Muscle layer of colon (tissue), 2 donors: ENCODE measurements around the gene MLIP.

Source experiments
- H3K27ac ChIP-seq: one replicate; pipeline ENCODE4 v1.7.0; 2013; ENCODE audit warnings: low read depth, mild to moderate bottlenecking, low read length, moderate library complexity
- H3K27me3 ChIP-seq, 2 donors: one replicate each; pipeline ENCODE4 v1.7.0; 2013; ENCODE audit warnings: low read length in 2 of 2, mild to moderate bottlenecking in 2 of 2; ENCODE audit not compliant: insufficient read depth in 2 of 2, control insufficient read depth in 1 of 2
- H3K36me3 ChIP-seq: one replicate; pipeline ENCODE4 v1.7.0; 2013; ENCODE audit warnings: mild to moderate bottlenecking, low read length; ENCODE audit not compliant: insufficient read depth
- H3K4me1 ChIP-seq: one replicate; pipeline ENCODE4 v1.7.0; 2013; ENCODE audit warnings: mild to moderate bottlenecking, low read length; ENCODE audit not compliant: insufficient read depth
- H3K4me3 ChIP-seq, 2 donors: one replicate each; pipeline ENCODE4 v1.7.0; 2013; ENCODE audit warnings: low read length in 2 of 2, low read depth in 1 of 2, mild to moderate bottlenecking in 1 of 2, moderate library complexity in 1 of 2
- H3K9ac ChIP-seq: one replicate; pipeline ENCODE4 v1.7.0; 2013; ENCODE audit warnings: low read length
- H3K9me3 ChIP-seq: one replicate; pipeline ENCODE4 v1.7.0; 2013; ENCODE audit warnings: mild to moderate bottlenecking, low read length
- donor health status: abdominal sarcoma.
- donor health status: Adenocarcinoma of cecum.

MLIP gene

DNA sequence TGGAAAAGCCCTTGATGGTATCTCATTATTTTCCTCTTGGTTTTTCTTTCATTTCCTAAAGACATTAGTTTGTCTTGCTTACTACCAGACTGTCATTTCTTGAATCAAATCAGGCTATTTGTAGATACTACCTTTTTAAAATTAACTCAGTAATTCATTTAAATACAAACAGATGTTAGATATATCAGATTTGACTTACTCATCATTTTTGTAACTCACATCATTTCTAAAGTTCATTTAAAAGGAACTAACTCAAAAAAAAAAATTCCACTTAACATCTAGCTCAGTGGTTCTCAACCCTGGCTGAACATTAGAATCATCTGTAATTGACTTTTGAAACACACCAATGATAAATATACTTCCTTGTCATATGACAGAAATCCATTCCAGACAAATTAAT lies 148.8 kb downstream of the MLIP start:
- Histone ChIP-seq H3K36me3 (no peaks in the 10 kb centered on the region), H3K27ac (no peak overlapping the region), H3K27me3 (no peaks in the 10 kb centered on the region), H3K4me1 (peaks cover 21% of the 10 kb centered on the region), H3K9ac (no peak overlapping the region), H3K9me3 (no peaks in the 10 kb centered on the region), H3K4me3 (no peak overlapping the region)

DNA sequence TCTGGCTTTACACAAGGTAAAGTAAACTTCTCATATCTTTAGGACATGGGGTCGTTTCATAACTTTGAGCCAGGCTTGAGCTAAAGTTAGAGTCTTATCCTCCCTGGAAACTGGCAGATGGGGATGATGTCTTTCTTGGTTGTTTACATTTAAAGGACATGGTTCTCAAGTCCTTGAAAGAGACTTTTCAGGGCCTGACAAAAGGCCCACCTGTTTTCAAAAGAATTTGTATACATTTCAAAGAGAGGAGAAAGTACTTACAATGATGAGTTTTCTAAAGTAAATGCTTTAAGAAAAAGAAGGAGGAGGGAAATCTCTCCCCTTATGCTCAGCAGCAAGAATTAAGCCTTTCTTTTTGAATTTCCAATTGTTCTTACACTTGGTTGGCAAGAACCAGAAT lies 151.3 kb downstream of the MLIP start:
- Histone ChIP-seq H3K4me3 (no peak overlapping the region), H3K4me1 (no peaks in the 10 kb centered on the region), H3K36me3 (no peaks in the 10 kb centered on the region), H3K27me3 (no peaks in the 10 kb centered on the region), H3K27ac (no peak overlapping the region), H3K9me3 (no peaks in the 10 kb centered on the region), H3K9ac (no peak overlapping the region)

GRCh38 chr6:54262971-54263370 lies 151.7 kb downstream of the MLIP start:
- Histone ChIP-seq H3K27ac (no peak overlapping the region), H3K4me1 (no peaks in the 10 kb centered on the region), H3K36me3 (no peaks in the 10 kb centered on the region), H3K4me3 (no peak overlapping the region), H3K9me3 (no peaks in the 10 kb centered on the region), H3K27me3 (no peaks in the 10 kb centered on the region), H3K9ac (no peak overlapping the region)

DNA sequence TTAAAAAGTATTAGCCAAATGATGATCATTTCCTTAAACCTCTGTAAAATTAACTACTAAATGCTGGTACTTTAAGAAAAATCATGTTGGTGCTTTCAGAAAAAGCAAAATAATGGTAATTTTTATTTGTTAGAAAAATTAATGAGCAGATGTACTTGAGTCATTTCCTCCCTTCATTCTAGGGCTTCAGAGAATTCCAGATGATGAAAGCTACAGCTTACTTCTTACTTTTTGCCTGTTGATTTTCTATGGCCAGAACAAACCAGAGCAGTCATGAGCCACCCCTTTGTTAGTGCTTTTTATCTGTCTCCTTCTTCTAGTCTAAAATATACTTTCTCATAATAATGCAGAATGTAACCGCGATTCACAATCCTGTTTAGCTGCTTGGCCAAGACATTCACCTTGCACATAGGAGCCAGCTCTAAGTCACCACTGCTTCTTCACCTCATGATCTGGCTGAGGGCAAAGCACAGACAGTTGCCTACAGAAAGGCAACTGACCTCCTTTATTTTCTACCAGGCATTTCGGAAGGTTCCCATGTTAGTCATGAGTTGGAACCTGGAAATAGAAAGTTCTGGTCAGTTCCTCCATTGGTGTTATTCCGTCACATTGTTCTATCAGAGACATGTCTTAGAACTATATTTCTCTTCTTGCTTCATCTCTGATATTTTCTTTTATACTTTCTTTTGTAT lies 153.5 kb downstream of the MLIP start:
- H3K36me3 ChIP-seq = no peaks in the 10 kb centered on the region
- no peak overlapping the region for H3K4me3 ChIP-seq
- H3K27me3 ChIP-seq = no peaks in the 10 kb centered on the region
- H3K9me3 ChIP-seq = no peaks in the 10 kb centered on the region
- no peak overlapping the region for H3K27ac ChIP-seq
- H3K4me1 ChIP-seq = no peaks in the 10 kb centered on the region
- H3K9ac ChIP-seq = no peak overlapping the region

DNA sequence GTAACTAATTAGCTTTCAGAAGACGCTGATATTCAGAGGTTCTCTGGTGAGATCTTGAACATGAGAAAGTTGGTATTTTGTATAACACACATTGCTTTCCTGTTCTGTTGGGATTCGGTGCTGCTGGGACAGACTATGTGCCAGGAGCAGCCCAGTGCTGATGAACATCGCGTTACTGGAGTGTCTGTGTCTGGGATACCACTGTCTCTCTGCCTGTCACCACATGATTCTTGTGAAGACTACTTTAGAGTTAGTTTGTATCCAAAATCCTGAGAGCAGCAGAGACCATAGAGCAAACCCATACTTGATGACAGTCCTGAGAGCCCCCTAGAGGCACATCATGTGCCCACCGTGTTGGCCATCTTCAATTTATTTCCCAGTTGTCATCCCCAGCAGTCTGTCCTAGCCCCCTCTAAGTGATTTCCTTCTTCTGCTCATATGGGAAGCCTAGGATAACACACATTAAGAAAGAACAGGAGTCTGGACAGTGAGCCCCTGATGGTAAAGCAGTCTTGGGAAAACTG lies 155.2 kb downstream of the MLIP start:
- H3K27me3 ChIP-seq = no peaks in the 10 kb centered on the region
- no peak overlapping the region for H3K27ac ChIP-seq

DNA sequence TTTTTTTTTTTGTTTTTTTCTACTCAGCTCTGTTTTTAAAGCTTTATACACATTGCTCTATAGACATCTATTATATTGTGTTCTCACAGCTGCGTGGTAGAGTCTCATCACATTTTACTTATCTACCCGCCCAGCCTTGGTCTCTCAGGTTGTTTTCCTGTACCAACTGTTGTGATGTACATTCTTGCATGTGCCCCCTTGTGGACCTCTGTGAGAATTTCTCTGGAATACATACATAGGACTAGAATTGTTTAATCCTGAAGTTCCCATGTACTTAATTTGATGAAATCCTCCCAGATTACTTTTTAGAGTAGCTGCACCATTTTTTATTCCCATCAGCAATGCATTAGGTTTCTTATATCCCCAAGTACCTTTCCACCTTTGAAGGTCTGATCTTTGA lies 156.6 kb downstream of the MLIP start:
- no peaks in the 10 kb centered on the region for H3K27me3 ChIP-seq
- no peaks in the 10 kb centered on the region for H3K4me1 ChIP-seq
- H3K4me3 ChIP-seq = no peak overlapping the region
- H3K9me3 ChIP-seq = no peaks in the 10 kb centered on the region
- no peaks in the 10 kb centered on the region for H3K36me3 ChIP-seq
- no peak overlapping the region for H3K27ac ChIP-seq
- H3K9ac ChIP-seq = no peak overlapping the region

More for the DNA sequence above, 155.2 kb downstream of the MLIP start:
- H3K4me1 ChIP-seq = no peaks in the 10 kb centered on the region
- no peaks in the 10 kb centered on the region for H3K9me3 ChIP-seq
- H3K9ac ChIP-seq = no peak overlapping the region
- no peaks in the 10 kb centered on the region for H3K36me3 ChIP-seq
- no peak overlapping the region for H3K4me3 ChIP-seq

DNA sequence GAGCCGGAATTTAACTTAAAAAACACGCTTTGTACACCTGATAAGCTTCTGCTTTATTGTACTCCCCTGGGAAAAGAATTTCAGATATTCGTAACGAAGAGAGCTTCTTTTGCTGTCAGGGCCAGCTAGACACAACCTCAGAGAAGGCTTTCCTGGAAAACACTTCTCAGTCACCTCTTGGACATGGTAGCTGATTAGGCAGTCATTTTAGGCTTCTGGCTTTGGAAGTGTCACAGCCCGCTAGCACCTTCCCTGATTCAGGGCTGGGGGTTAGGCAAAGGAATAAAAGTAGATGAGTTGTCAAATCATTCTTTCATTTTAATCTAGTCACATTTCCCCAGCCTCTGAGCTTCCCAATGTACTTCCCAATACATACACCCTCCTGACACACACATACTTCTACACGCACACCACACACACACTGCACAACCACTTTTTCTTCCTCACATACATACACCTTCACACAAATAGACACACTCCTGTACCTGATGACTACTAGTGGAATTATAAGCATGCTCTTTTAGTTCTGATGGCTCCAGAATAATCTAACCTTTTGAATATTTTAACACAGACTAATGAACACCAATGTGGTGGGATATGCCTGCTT lies 162.1 kb downstream of the MLIP start:
- no peak overlapping the region for H3K27ac ChIP-seq
- no peaks in the 10 kb centered on the region for H3K9me3 ChIP-seq
- no peak overlapping the region for H3K4me3 ChIP-seq
- H3K36me3 ChIP-seq = no peaks in the 10 kb centered on the region
- no peaks in the 10 kb centered on the region for H3K27me3 ChIP-seq
- no peaks in the 10 kb centered on the region for H3K4me1 ChIP-seq
- no peak overlapping the region for H3K9ac ChIP-seq

DNA sequence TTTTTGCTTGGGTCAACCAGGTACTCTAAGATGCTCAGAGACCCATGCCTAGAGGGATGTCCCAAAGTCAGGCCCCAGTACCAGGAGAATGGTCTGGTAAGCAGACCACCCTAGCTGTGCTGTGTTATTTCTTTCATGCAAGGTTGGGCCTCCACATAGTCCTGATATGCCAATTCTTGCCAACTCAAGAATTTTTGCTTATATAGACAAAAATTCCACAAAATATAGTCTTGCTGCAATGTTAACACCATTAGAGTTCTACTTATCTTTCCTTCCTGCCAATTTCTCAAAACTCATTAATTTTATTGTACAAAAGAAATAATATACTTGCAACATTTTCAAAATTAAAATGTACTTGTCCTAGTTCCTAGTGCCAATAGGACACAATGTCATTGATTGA lies 163.1 kb downstream of the MLIP start:
- Histone ChIP-seq H3K36me3 (no peaks in the 10 kb centered on the region), H3K9me3 (no peaks in the 10 kb centered on the region), H3K4me3 (no peak overlapping the region), H3K9ac (no peak overlapping the region), H3K4me1 (no peaks in the 10 kb centered on the region), H3K27ac (no peak overlapping the region), H3K27me3 (no peaks in the 10 kb centered on the region)

GRCh38 chr6:54282186-54282585 lies 170.9 kb downstream of the MLIP start:
- Histone ChIP-seq H3K27me3 (no peaks in the 10 kb centered on the region), H3K4me1 (no peaks in the 10 kb centered on the region), H3K36me3 (no peaks in the 10 kb centered on the region), H3K4me3 (no peak overlapping the region), H3K9me3 (no peaks in the 10 kb centered on the region), H3K27ac (no peak overlapping the region), H3K9ac (no peak overlapping the region)

DNA sequence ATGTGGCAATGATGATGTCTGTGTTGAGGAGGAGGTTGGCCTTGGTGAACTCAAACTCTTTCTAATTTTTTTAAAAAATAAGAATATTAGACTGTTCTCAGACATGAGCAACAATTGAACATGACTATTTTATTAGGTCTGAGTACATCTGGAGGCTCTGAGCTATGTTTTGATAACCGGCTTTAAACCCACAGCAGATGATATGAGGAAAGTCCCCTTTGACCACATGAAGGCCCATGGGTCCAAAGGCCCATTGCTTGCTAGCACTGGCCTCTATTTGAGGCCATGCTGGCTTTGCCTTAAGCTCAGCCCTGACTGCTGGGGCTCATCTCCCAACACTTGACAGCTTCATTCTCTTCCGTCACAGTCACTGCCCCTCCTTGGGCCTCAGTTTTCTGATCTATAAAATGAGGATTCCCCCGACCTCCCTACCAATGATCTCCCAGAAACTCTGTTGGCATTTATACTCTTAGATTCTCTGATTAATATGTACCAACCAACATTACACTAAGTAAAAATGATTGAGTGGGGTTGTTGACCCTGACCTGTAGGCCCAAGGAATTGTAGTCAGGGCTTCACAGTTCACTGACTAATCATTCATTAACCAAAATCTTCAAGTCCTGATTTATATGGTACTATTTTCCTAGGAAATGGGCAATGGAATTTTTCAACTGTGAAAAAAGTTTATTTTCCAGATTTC lies 173.1 kb downstream of the MLIP start:
- Histone ChIP-seq H3K9ac (no peak overlapping the region), H3K36me3 (no peaks in the 10 kb centered on the region), H3K27me3 (no peaks in the 10 kb centered on the region), H3K27ac (no peak overlapping the region), H3K9me3 (no peaks in the 10 kb centered on the region), H3K4me3 (no peak overlapping the region), H3K4me1 (no peaks in the 10 kb centered on the region)

- Histone ChIP-seq H3K9ac (no peak overlapping the region), H3K27ac (no peak overlapping the region), H3K36me3 (no peaks in the 10 kb centered on the region)
Measured at GRCh38 chr6:54285595-54285994, 174.4 kb downstream of the MLIP start.

More at GRCh38 chr6:54285595-54285994, 174.4 kb downstream of the MLIP start:
- Histone ChIP-seq H3K4me3 (no peak overlapping the region), H3K9me3 (no peaks in the 10 kb centered on the region), H3K27me3 (no peaks in the 10 kb centered on the region), H3K4me1 (no peaks in the 10 kb centered on the region)
